D341Med (cell line): ENCODE measurements around the gene ADIG.
"Not testable (repeated sequence)": the region's sequence is repeated elsewhere in the genome, so short reads cannot be mapped to it uniquely, and the experiment has no call there.

Source experiments
- DNase-seq: peaks from one replicate; pipeline ENCODE4 v3.0.0; 2012; ENCODE audit warnings: low spot score

The ADIG gene

GRCh38 chr20:38573413-38573812 lies 7.6 kb upstream of the ADIG start:
- DNase-seq, result no peak

- DNase-seq, result no peak
Observed at GRCh38 chr20:38579219-38579910, 1.6 kb upstream of the ADIG start.

- no peak for DNase-seq
Observed at GRCh38 chr20:38579921-38580320, 1.1 kb upstream of the ADIG start.

GRCh38 chr20:38581830-38582358 lies 897 bp downstream of the ADIG start:
- DNase-seq, result no peak

DNA sequence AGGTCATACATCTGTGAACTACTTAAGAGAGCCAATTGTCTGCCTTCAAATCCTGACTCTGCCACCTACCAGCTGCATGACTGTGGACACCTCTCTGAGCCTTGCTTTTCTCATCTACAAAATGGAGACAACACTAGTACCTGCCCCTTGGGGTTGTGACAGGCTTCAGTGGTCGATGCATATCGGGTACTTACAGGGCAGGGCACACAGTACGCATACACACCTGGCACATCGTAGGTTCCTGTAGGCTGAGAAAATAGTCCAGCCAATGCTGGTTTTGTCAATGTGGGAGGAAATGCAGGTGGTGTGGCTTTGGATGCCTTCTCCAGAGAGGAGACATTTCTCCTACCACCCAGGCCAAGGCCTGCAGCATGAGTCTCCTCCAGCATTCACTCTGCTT lies 2.3 kb downstream of the ADIG start:
- no peak for DNase-seq

GRCh38 chr20:38584099-38584763 lies 3.2 kb downstream of the ADIG start:
- no peak for DNase-seq

DNA sequence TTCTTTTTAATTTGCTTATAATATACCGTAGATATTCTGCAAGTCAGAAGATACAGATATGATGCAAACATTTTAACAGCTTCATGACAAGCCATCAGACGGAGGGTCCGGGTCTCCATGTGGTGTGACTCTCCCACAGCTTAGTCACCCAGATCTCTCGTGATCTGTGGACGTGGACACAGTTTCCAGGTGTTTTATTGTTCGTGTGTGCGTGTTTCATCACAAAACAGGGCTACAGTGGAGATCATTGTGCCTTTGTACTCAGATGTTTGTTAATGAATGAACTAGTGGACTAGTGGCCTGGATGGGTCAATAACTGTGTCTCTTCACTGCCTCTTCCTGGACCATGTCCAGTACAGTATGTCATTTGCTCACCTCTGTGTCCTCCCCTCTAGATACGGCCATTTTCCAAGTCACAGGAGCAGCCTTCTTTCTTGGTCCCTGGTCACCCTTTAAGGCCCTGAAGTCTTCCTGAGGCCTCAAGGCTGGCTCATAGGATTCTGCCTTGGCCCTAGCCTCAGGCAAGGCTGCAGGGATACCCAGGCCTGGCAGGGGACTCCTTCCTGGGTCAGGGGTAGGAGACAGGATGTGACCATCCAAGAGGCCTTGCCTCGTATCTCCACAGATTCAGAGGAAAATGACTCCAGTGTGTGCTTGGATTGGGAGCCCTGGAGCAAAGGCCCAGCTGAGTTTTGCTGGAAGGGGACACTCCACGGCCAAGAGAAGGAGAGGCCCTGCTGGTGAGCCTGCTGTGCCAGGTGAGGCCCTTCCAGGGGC lies 4.6 kb downstream of the ADIG start:
- DNase-seq, result no peak

- DNase-seq, result no peak
Observed at GRCh38 chr20:38586181-38586525, 5.2 kb downstream of the ADIG start.

DNA sequence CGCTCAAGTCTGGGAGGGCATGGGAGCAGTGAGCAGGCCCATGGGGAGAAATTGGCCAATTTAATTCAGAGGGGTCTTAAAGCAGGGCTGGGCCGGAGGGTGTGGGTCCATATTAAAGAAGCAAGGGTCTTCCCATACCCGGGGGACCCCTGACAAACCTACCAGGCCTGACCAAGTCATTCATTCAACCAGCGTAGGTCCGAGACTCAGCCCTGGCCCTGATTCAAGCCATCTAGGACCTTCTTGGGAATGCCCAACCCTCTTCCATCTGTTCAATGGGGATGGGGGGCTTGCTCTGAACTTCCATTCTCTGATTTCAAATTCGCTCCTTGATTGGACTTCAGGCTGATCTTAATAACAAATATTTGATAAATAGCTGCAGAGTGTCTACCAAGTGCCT lies 7.3 kb downstream of the ADIG start:
- no peak for DNase-seq

DNA sequence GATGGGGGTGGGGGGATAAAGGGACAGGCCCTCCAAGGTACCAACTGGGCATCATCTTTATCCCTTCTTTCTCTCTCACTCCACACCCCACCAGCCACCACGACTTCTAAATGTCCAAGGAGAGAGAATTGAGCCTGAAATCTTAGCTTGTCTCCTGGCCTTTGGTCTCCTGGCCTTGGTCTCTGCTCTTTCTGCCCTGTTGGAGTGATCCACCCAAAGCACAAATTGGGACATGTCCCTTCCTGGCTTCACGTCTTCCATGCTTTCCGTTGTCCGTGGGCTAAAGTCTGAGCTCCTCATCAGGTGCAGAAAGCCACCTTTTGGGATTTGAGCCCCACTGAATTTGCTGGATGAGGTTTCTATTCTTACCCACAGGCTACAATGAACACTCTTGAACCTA lies 8.4 kb downstream of the ADIG start:
- DNase-seq, result no peak

DNA sequence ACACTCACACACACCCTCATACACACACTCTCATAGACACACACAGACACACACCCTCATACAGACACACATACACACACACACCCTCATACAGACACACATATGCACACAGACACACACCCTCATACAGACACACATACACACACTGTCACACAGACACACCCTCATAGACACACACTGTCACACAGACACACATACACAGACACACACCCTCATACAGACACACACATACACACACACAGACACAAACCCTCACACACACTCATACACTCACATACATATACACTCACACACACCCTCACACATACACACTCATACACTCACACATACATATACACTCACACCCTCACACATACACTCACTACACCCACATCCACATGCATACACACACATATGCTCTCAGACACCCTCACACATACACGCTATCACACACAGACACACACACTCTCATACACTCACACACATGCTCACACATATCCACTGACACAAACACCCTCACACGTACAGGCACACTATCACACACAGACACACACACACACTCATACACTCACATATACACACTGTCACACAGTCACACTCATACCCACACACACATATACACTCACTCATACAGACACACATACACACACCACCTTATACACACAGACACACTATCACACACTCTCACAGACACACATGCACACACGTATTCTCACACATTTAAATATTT lies 9.1 kb downstream of the ADIG start:
- DNase-seq, result no peak

- no peak for DNase-seq
Observed at GRCh38 chr20:38590676-38591473, 9.9 kb downstream of the ADIG start.

GRCh38 chr20:38591474-38592410 lies 10.7 kb downstream of the ADIG start:
- no peak for DNase-seq

GRCh38 chr20:38592411-38592790 lies 11.4 kb downstream of the ADIG start:
- DNase-seq, result not testable (repeated sequence)

DNA sequence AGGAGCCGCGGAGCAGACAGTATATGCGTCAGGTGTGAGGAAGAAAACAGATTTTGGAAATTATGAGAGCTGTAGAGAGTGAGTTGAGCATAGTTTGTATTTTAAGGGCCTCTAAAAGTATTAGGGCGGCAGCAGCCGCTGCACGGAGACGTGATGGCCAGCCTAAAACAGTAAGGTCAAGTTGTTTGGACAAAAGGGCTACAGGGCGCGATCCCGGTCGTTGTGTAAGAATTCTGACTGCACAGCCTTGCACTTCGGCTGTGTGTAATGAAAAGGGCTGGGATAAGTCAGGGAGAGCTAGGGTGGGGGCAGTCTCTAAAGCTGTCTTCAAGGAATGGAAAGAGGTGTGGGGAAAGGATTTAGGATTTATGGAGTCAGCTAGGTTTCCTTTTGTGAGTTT lies 13.3 kb downstream of the ADIG start:
- not testable (repeated sequence) for DNase-seq

DNA sequence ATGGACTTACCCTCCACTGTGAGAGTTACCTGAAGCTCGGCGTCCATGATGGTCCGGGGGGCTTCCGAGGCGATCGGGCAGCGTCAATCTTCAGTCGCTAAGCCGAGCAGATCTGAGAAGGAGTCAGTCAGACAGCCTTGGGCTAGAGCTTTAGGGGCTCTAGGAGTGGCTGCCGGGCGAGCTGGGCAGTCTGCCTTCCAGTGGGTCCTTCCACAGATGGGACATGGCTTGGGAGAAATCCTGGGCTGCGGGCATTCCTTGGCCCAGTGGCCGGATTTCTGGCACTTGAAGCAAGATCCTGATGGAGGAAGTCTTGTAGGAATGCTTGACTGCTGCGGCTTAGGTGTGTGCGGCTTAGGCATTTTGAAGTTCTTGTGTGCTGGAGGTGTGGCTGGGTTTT lies 14.9 kb downstream of the ADIG start:
- not testable (repeated sequence) for DNase-seq

DNA sequence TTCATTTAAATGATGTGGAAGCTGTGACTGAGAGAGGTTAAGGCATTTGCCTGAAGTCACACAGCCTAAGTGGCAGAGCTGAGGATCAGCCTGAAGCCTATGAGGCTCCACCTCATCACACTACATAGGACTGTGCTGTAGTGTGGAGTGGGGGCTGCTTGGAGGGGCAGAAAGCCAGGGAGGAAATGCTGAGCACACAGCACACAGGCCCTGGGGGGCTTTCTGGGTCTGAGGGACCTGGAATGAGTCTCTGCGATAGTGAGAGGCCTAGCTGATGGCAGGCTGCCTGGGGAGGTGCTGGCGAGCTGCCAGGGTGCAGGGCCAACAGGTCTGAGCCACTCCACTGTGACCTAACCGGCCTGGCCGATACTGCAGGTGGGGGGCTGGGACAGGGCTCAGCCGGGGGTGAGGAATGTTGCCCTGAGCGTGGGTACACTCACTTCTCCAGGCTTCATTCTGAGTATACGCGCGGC lies 18.4 kb downstream of the ADIG start:
- DNase-seq, result no peak

GRCh38 chr20:38600057-38600456 lies 19.1 kb downstream of the ADIG start:
- DNase-seq, result no peak

- DNase-seq, result peak; percentile 67
Observed at GRCh38 chr20:38601216-38602184, 20.5 kb downstream of the ADIG start, which contains the start of gene ARHGAP40. TSS of gene ARHGAP40 (plus strand) at chr20:38601809.
